ENCODE measurements around the gene HYAL2. TPM values are rescaled to one million over a fixed set of nuclear protein-coding genes. Genes with fewer than 3 reads are reported as not detected.

The HYAL2 gene
- total and polyA plus RNA-seq, 9 of the 15 experiments (the other 6 are each of a cell fraction or from before 2014, with no cell fraction given), result 0.36 to 22.7 (median 11.4) TPM; not detected in 1

- TF ChIP-seq PATZ1 (CRISPR knock-in tag; IDR thresholded peaks at IDR 0.05; ENCODE audit: borderline replicate concordance) (no peak), ZNF764 (CRISPR knock-in tag; IDR thresholded peaks at IDR 0.05; ENCODE audit: low read depth) (no peak), ZNF717 (CRISPR knock-in tag; IDR thresholded peaks at IDR 0.05) (no peak), ESRRA (IDR thresholded peaks at IDR 0.05; ENCODE audit: borderline replicate concordance, low read depth) (peak; percentile 77; the same call in 1 of the 2 replicates), GTF3C2 (IDR thresholded peaks at IDR 0.05; ENCODE audit: borderline replicate concordance, extremely low read depth, insufficient read length) (no peak), ZSCAN29 (IDR thresholded peaks at IDR 0.05) (no peak), ZNF699 (CRISPR knock-in tag; IDR thresholded peaks at IDR 0.05; ENCODE audit: insufficient replicate concordance) (no peak), FOXP1 (CRISPR knock-in tag; IDR thresholded peaks at IDR 0.05) (no peak), KLF16 (IDR thresholded peaks at IDR 0.05) (no peak), ZNF217 (CRISPR knock-in tag; IDR thresholded peaks at IDR 0.05) (no peak), ZNF740 (CRISPR knock-in tag; IDR thresholded peaks at IDR 0.05) (no peak), ZNF740 (tag; IDR thresholded peaks at IDR 0.05) (no peak), CEBPG (CRISPR knock-in tag; IDR thresholded peaks at IDR 0.05) (no peak), CEBPG (tag; conservative IDR thresholded peaks at IDR 0.05 in 1 of 2, IDR thresholded peaks at IDR 0.05 in 1 of 2) (no peak)
- TF ChIP-seq, protein P1, sequence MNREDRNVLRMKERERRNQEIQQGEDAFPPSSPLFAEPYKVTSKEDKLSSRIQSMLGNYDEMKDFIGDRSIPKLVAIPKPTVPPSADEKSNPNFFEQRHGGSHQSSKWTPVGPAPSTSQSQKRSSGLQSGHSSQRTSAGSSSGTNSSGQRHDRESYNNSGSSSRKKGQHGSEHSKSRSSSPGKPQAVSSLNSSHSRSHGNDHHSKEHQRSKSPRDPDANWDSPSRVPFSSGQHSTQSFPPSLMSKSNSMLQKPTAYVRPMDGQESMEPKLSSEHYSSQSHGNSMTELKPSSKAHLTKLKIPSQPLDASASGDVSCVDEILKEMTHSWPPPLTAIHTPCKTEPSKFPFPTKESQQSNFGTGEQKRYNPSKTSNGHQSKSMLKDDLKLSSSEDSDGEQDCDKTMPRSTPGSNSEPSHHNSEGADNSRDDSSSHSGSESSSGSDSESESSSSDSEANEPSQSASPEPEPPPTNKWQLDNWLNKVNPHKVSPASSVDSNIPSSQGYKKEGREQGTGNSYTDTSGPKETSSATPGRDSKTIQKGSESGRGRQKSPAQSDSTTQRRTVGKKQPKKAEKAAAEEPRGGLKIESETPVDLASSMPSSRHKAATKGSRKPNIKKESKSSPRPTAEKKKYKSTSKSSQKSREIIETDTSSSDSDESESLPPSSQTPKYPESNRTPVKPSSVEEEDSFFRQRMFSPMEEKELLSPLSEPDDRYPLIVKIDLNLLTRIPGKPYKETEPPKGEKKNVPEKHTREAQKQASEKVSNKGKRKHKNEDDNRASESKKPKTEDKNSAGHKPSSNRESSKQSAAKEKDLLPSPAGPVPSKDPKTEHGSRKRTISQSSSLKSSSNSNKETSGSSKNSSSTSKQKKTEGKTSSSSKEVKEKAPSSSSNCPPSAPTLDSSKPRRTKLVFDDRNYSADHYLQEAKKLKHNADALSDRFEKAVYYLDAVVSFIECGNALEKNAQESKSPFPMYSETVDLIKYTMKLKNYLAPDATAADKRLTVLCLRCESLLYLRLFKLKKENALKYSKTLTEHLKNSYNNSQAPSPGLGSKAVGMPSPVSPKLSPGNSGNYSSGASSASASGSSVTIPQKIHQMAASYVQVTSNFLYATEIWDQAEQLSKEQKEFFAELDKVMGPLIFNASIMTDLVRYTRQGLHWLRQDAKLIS (CRISPR knock-in tag; IDR thresholded peaks at IDR 0.05), result no peak
These were observed 36.6 kb upstream of the HYAL2 start, which contains the start of gene TMEM115 (continued) for GRCh38 chr3:50358911-50359759.
